HepG2 (cell line): ENCODE results near the gene EML2. TPM values are rescaled to one million over a fixed set of nuclear protein-coding genes. Genes with fewer than 3 reads are reported as not detected.

Experiments
- ATF2 ChIP-seq: sonication (generic); formaldehyde crosslinking; IDR thresholded peaks from 2 replicates; pipeline ENCODE4 v1.4.0; 2020; ENCODE audit warnings: missing genetic modification reagents
- JUND ChIP-seq: sonication (generic); formaldehyde crosslinking; IDR thresholded peaks from 2 replicates; pipeline ENCODE4 v1.8.0; 2022; ENCODE audit warnings: mild to moderate bottlenecking, missing genetic modification reagents
- MAZ ChIP-seq, 2 experiments: sonication (generic) in 1 of 2; formaldehyde crosslinking in 1 of 2; IDR thresholded peaks; 2 replicates each; pipeline versions ENCODE4 v1.5.0 to v1.6.1; 2012 to 2020; ENCODE audit warnings: low read depth in 2 of 2, mild to moderate bottlenecking in 2 of 2, borderline replicate concordance in 1 of 2, improper control_type of control experiment in 1 of 2, low read length in 1 of 2, missing genetic modification reagents in 1 of 2, moderate library complexity in 1 of 2
- NCOR1 ChIP-seq: fragments of 200-600 bp; sonication (generic); IDR thresholded peaks from 2 replicates; pipeline ENCODE4 v1.7.0; 2017; ENCODE audit warnings: antibody characterized with exemption, low read length, borderline replicate concordance
- PRPF4 ChIP-seq: fragments of 200-400 bp; formaldehyde crosslinking; IDR thresholded peaks from 2 replicates; pipeline ENCODE4 v1.6.1; 2016; ENCODE audit warnings: low read length, low read depth; ENCODE audit not compliant: poor library complexity, severe bottlenecking
- YEATS2 ChIP-seq: sonication (generic); formaldehyde crosslinking; IDR thresholded peaks from 2 replicates; pipeline ENCODE4 v1.4.0; 2020; ENCODE audit warnings: missing genetic modification reagents, borderline replicate concordance
- ZBTB40 ChIP-seq, 2 experiments: fragments of 450-650 bp in 1 of 2; sonication (generic) in 1 of 2; formaldehyde crosslinking in 1 of 2; IDR thresholded peaks; 2 replicates each; pipeline versions ENCODE4 v1.6.1 to v1.8.0; 2016 to 2022; ENCODE audit warnings: antibody characterized with exemption in 1 of 2, mild to moderate bottlenecking in 1 of 2, missing genetic modification reagents in 1 of 2
- ZSCAN22 ChIP-seq: sonication (generic); formaldehyde crosslinking; IDR thresholded peaks from 2 replicates; pipeline ENCODE4 v1.4.0; 2020; ENCODE audit warnings: mild to moderate bottlenecking, missing genetic modification reagents
- polyA plus RNA-seq, 8 experiments: library from polyadenylated mRNA; depleted of rRNA in 3 of 8; stranded (reverse) in 7 of 8; unstranded in 1 of 8; fragments of >200 nt; fragmentation: Illumina TruSeq in 4 of 8; extraction: Trizol in 4 of 8; gene quantifications; 2 replicates each; pipeline versions ENCODE4 v1.2.1 to v1.2.3, GENCODE V29; 2011 to 2016; ENCODE audit warnings: low read depth in 4 of 8, missing spikeins in 1 of 8, mixed read lengths in 1 of 8; ENCODE audit not compliant: insufficient read depth in 1 of 8
- total RNA-seq, 5 experiments: library from RNA; depleted of rRNA; stranded (reverse); fragments of >200 nt; fragmentation: Illumina TruSeq; extraction: Trizol; gene quantifications; 2 replicates each; pipeline ENCODE4 v1.2.3, GENCODE V29; 2016; ENCODE audit warnings: low read depth in 1 of 5
- TF ChIP-seq, protein P1 (sequence below), 2 experiments: sonication (generic) in 1 of 2; formaldehyde crosslinking in 1 of 2; IDR thresholded peaks; 2 replicates each; pipeline versions ENCODE4 v1.4.0 to v1.6.1; 2016 to 2020; ENCODE audit warnings: borderline replicate concordance in 1 of 2, low read depth in 1 of 2, mild to moderate bottlenecking in 1 of 2, missing genetic modification reagents in 1 of 2

The EML2 gene
- total and polyA plus RNA-seq, 2 of the 13 experiments (the other 11 are each of a cell fraction or from before 2014, with no cell fraction given): 7.3 to 12.9 TPM

DNA sequence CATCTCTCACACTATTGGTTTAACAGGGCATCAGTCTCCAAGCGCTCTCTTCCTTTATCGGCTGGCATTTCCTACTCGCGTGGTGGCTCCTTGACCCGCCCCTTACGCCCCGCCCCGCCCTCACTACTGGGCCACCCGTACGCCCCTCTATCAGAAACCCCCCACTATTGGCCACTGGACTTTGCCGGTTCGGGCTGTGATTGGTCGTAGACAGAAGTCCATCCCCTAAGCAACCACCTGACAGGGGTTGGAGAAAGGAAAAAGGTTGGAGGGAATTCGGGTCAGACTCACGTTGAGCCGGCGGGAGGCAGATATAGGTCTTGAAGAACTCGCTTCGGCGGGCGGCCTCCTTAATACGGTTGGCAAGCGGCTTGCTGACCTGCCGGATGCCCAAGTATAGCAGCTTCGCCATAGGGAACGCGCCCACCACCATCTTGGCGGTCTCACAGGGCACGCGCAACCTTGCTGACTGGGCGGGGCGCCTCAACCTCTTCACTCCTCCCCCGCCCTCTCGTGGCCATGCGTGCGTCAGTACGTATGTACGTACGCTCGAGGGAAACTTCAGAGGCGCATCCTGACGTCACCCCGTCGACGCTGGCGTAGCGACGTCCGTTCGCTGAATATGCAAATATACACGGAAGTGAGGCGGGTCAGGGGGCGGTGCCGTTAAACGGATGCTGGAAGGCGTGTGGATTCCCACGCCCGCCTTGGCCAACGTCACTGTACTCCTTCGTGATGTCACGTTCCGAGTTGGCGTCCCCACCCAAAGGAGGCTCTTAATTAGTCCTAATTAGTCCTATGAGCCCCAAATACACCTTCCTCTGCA is 54.7 kb downstream of the EML2 start, which contains the start of gene OPA3 (continued):
- TF ChIP-seq ATF2 (CRISPR knock-in tag) (peak; percentile 94), NCOR1 (no peak; the same call in 1 of the 2 replicates), YEATS2 (CRISPR knock-in tag) (peak; percentile 89), PRPF4 (no peak), ZBTB40 (IDR thresholded peaks at IDR 0.05) (no peak), ZBTB40 (CRISPR knock-in tag; IDR thresholded peaks at IDR 0.05) (0 out of 2 replicates have a peak, but pooled peaks have one; percentile 55), JUND (CRISPR knock-in tag) (no peak), ZSCAN22 (no peak), MAZ (IDR thresholded peaks at IDR 0.05; ENCODE audit: borderline replicate concordance, low read depth, low read length) (peak; percentile 90), MAZ (CRISPR knock-in tag; IDR thresholded peaks at IDR 0.05; ENCODE audit: low read depth) (peak; percentile 92)
- TF ChIP-seq, protein P1, sequence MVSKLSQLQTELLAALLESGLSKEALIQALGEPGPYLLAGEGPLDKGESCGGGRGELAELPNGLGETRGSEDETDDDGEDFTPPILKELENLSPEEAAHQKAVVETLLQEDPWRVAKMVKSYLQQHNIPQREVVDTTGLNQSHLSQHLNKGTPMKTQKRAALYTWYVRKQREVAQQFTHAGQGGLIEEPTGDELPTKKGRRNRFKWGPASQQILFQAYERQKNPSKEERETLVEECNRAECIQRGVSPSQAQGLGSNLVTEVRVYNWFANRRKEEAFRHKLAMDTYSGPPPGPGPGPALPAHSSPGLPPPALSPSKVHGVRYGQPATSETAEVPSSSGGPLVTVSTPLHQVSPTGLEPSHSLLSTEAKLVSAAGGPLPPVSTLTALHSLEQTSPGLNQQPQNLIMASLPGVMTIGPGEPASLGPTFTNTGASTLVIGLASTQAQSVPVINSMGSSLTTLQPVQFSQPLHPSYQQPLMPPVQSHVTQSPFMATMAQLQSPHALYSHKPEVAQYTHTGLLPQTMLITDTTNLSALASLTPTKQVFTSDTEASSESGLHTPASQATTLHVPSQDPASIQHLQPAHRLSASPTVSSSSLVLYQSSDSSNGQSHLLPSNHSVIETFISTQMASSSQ (IDR thresholded peaks at IDR 0.05; ENCODE audit: low read depth): no peak
- TF ChIP-seq, protein P1 (CRISPR knock-in tag; IDR thresholded peaks at IDR 0.05; ENCODE audit: borderline replicate concordance): peak; percentile 69; the same call in 1 of the 2 replicates
